ENCODE results near the gene WDFY3. TPM values are rescaled to one million over a fixed set of nuclear protein-coding genes. Genes with fewer than 3 reads are reported as not detected.

The WDFY3 gene
- polyA plus RNA-seq, 1 donor, result 28.9 TPM

DNA sequence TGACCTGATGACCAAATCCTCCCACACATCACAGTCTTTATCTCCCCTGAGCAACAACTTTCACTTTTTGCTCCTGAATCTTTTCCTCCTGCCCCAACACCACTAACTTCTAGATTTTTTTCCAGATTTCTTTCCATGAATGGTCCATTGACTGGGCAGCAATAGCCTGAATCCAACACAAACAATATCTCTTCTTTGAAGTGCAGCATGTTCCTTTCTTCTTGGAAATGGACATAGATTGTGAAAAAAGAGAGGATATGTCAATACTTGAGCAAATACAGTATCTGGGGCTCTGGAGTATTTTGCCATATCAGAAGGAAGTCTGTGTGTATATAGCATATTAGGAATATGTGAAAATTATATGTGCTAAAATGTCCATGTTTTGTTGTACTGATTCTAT lies 328.4 kb downstream of the WDFY3 start:
- H3K36me3 ChIP-seq (ENCODE audit: control insufficient read depth, insufficient read depth, low read length), result peaks cover 27% of the 10 kb centered on the region
- H3K27me3 ChIP-seq (ENCODE audit: control insufficient read depth, insufficient read depth, low read length), result no peaks in the 10 kb centered on the region
- DNase-seq, result no peak
- H3K27ac ChIP-seq (ENCODE audit: low read length), result no peak overlapping the region
- no peaks in the 10 kb centered on the region for H3K9me3 ChIP-seq (ENCODE audit: control insufficient read depth, low read depth, low read length)
- H3K4me3 ChIP-seq (ENCODE audit: low read length), result no peak overlapping the region
- H3K4me1 ChIP-seq (ENCODE audit: control insufficient read depth, insufficient read depth, low read length), result no peaks in the 10 kb centered on the region

DNA sequence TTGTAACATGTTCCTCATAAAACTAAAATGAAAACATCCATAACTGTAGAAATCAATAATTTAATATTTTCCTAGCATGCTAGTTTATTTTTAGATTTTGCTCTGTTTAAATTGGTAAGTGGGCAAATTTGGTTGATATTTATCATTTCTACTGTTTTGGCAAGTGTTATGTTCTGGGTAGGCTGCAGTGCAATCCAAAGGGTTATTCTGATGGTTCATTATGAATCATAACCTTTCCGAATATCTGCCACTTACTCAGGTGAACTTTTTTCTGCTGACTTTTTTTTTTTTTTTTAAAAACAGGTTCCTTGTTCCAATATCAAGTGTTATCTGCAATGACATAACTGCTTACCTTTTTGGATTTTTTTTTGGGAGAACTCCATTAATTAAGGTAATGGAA lies 331.5 kb downstream of the WDFY3 start:
- Histone ChIP-seq H3K36me3 (ENCODE audit: control insufficient read depth, insufficient read depth, low read length) (peaks cover 14% of the 10 kb centered on the region), H3K9me3 (ENCODE audit: control insufficient read depth, low read depth, low read length) (no peaks in the 10 kb centered on the region), H3K27me3 (ENCODE audit: control insufficient read depth, insufficient read depth, low read length) (no peaks in the 10 kb centered on the region), H3K4me3 (ENCODE audit: low read length) (no peak overlapping the region), H3K4me1 (ENCODE audit: control insufficient read depth, insufficient read depth, low read length) (no peaks in the 10 kb centered on the region), H3K27ac (ENCODE audit: low read length) (no peak overlapping the region)
- DNase-seq, result no peak
- 83% methylated on average over 1 of the region's 1 CpG for WGBS (ENCODE audit: insufficient coverage, low lambda C conversion rate)

DNA sequence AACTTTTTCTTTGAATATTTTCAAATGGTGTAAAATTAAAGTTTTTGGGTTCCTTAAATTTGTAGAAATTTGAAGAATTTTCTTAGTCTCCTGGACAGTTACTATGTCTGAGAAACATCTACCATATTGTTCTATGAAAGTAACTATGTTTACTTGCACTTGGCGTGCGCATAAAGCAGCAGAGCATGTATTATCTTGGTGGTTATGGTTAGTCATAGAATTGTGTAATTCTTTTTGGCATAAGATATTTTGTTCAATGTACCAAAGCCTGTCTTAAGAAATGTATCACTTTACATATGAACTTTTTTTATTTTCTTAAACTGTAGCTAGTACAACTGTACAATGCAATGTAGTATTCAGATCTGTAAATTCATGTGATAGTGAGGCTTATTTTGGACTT lies 334.4 kb downstream of the WDFY3 start:
- no peak for DNase-seq
- H3K27ac ChIP-seq (ENCODE audit: low read length), result no peak overlapping the region
- 100% methylated on average over 2 of the region's 2 CpGs for WGBS (ENCODE audit: insufficient coverage, low lambda C conversion rate)
- no peaks in the 10 kb centered on the region for H3K4me1 ChIP-seq (ENCODE audit: control insufficient read depth, insufficient read depth, low read length)
- H3K36me3 ChIP-seq (ENCODE audit: control insufficient read depth, insufficient read depth, low read length), result peaks cover 8% of the 10 kb centered on the region
- H3K27me3 ChIP-seq (ENCODE audit: control insufficient read depth, insufficient read depth, low read length), result no peaks in the 10 kb centered on the region
- no peaks in the 10 kb centered on the region for H3K9me3 ChIP-seq (ENCODE audit: control insufficient read depth, low read depth, low read length)
- H3K4me3 ChIP-seq (ENCODE audit: low read length), result no peak overlapping the region

DNA sequence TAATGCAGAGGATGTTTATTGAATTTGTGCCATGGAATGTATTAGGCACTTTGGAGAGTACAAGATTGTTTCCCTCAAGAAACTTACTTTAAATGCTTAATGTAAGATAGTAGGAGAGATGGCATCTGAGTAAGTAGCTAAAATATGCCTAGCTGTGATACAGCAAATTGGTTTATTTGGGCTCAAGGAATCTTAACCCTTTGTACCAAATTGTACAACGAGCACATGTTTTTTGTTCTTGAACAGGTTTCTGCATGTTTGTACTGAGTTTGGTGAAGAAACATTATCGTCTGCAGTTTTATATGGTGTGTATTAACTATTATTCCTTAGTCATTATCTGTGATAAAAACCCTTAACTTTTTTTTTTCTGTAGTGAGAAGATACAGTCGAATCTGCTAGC lies 334.9 kb downstream of the WDFY3 start:
- DNase-seq, result no peak
- no peaks in the 10 kb centered on the region for H3K9me3 ChIP-seq (ENCODE audit: control insufficient read depth, low read depth, low read length)
- no peaks in the 10 kb centered on the region for H3K27me3 ChIP-seq (ENCODE audit: control insufficient read depth, insufficient read depth, low read length)
- no peak overlapping the region for H3K27ac ChIP-seq (ENCODE audit: low read length)
- H3K4me1 ChIP-seq (ENCODE audit: control insufficient read depth, insufficient read depth, low read length), result no peaks in the 10 kb centered on the region
- WGBS (ENCODE audit: insufficient coverage, low lambda C conversion rate), result 100% methylated on average over 1 of the region's 3 CpGs
- H3K4me3 ChIP-seq (ENCODE audit: low read length), result no peak overlapping the region
- peaks cover 8% of the 10 kb centered on the region for H3K36me3 ChIP-seq (ENCODE audit: control insufficient read depth, insufficient read depth, low read length)

GRCh38 chr4:84626673-84627072 lies 339.8 kb downstream of the WDFY3 start:
- Histone ChIP-seq H3K27ac (ENCODE audit: low read length) (no peak overlapping the region), H3K9me3 (ENCODE audit: control insufficient read depth, low read depth, low read length) (no peaks in the 10 kb centered on the region), H3K4me1 (ENCODE audit: control insufficient read depth, insufficient read depth, low read length) (no peaks in the 10 kb centered on the region), H3K27me3 (ENCODE audit: control insufficient read depth, insufficient read depth, low read length) (no peaks in the 10 kb centered on the region), H3K36me3 (ENCODE audit: control insufficient read depth, insufficient read depth, low read length) (peaks cover 11% of the 10 kb centered on the region), H3K4me3 (ENCODE audit: low read length) (no peak overlapping the region)
- WGBS (ENCODE audit: insufficient coverage, low lambda C conversion rate), result no CpG with 5 or more reads among the region's 5 CpGs
- DNase-seq, result peak in 1 of 2 donors; percentile 9

DNA sequence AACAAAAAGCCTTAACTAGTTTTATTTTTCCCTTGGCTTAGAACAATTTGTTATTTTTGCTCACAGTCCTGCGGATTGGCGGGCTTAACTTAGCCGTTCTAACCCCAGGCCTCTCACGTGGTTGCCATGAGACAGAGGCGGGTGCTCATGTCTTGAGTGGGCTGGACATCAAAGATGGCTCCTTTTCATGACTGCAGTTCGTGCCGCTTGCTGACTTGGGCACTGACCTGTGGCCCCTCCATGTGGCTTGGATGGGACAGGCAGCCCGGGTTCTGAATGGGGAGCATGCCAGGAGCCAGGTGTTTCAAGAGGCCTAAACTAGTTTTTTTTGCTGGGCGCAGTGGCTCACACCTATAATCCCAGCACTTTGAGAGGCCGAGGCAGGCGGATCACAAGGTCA lies 342.8 kb downstream of the WDFY3 start:
- H3K27ac ChIP-seq (ENCODE audit: low read length), result no peak overlapping the region
- no peak for DNase-seq
- no peak overlapping the region for H3K4me3 ChIP-seq (ENCODE audit: low read length)
- H3K9me3 ChIP-seq (ENCODE audit: control insufficient read depth, low read depth, low read length), result no peaks in the 10 kb centered on the region
- no CpG with 5 or more reads among the region's 11 CpGs for WGBS (ENCODE audit: insufficient coverage, low lambda C conversion rate)
- H3K36me3 ChIP-seq (ENCODE audit: control insufficient read depth, insufficient read depth, low read length), result peaks cover 10% of the 10 kb centered on the region
- H3K4me1 ChIP-seq (ENCODE audit: control insufficient read depth, insufficient read depth, low read length), result no peaks in the 10 kb centered on the region
- H3K27me3 ChIP-seq (ENCODE audit: control insufficient read depth, insufficient read depth, low read length), result no peaks in the 10 kb centered on the region

DNA sequence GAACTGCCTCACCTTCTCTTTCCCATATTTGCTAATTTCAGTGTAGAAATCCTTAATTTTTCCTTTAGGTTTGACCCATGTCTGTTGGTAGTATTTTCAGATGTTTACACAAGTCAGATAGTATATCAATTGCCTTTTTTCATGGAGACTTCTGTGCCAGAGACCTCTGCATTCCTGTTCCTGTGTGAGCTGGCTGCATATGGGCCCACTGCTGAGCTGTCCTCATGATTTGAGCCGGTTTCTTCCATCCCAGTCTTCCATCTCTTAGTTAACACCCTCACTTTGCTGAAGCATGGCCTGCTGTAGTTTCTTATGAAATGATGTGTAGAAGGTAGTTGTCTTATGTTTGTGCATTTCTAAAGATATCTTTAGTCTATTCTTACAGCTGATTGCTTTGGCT lies 343.5 kb downstream of the WDFY3 start:
- Histone ChIP-seq H3K9me3 (ENCODE audit: control insufficient read depth, low read depth, low read length) (no peaks in the 10 kb centered on the region), H3K27me3 (ENCODE audit: control insufficient read depth, insufficient read depth, low read length) (no peaks in the 10 kb centered on the region), H3K4me3 (ENCODE audit: low read length) (no peak overlapping the region), H3K4me1 (ENCODE audit: control insufficient read depth, insufficient read depth, low read length) (no peaks in the 10 kb centered on the region), H3K27ac (ENCODE audit: low read length) (no peak overlapping the region), H3K36me3 (ENCODE audit: control insufficient read depth, insufficient read depth, low read length) (peaks cover 7% of the 10 kb centered on the region)
- DNase-seq, result no peak
- WGBS (ENCODE audit: insufficient coverage, low lambda C conversion rate), result no CpG with 5 or more reads among the region's 1 CpG
